Astrocyte (in vitro differentiated cells and primary cell): Measurements from ENCODE around the gene PPP2R5B.

Source experiments
- EZH2 ChIP-seq: IDR thresholded peaks from 2 replicates; pipeline ENCODE4 v1.6.1; 2012; ENCODE audit warnings: mild to moderate bottlenecking, low read length, inconsistent platforms; ENCODE audit not compliant: insufficient read depth
- TF ChIP-seq, protein P1 (sequence below): IDR thresholded peaks from 2 replicates; pipeline ENCODE4 v1.5.1; 2011; ENCODE audit warnings: low read depth, mild to moderate bottlenecking, inconsistent platforms, low read length, moderate library complexity; ENCODE audit not compliant: insufficient read depth

DNA sequence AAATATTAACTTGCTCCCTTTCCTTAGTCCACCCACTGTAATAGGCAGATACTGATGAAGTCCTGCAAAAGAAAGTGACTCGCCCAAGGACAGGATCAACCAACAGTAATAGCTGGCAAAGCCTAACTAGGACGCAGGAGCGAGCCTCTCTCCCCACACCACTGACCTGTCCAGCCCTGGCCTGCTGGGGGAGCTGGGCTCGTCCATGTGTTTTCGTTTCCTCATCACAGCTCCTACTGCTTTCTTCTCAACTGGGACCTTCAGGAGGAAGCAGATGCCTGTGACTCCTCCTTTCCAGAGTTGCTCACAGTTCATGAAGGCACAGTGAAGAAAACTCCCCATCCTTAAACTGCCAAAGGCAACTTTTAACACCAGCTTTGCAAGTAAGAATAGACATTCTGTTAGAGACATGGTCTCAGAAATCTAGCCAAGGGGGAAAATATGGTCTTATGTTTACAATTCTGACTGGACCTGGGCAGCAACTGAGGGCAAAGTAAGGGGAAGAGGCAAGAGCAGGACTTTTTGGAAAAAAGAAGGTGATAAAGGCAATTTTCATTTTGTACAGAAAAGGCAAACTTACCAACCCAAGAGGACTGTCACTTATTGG lies 22.8 kb downstream of the PPP2R5B start:
- TF ChIP-seq, protein P1, sequence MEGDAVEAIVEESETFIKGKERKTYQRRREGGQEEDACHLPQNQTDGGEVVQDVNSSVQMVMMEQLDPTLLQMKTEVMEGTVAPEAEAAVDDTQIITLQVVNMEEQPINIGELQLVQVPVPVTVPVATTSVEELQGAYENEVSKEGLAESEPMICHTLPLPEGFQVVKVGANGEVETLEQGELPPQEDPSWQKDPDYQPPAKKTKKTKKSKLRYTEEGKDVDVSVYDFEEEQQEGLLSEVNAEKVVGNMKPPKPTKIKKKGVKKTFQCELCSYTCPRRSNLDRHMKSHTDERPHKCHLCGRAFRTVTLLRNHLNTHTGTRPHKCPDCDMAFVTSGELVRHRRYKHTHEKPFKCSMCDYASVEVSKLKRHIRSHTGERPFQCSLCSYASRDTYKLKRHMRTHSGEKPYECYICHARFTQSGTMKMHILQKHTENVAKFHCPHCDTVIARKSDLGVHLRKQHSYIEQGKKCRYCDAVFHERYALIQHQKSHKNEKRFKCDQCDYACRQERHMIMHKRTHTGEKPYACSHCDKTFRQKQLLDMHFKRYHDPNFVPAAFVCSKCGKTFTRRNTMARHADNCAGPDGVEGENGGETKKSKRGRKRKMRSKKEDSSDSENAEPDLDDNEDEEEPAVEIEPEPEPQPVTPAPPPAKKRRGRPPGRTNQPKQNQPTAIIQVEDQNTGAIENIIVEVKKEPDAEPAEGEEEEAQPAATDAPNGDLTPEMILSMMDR = no peak
- no peak for TF ChIP-seq EZH2
